OCI-LY7 (cell line): Measurements from ENCODE around the gene SLC22A6. TPM values are rescaled to one million over a fixed set of nuclear protein-coding genes. Genes with fewer than 3 reads are reported as not detected.

Experiments used
- BruUV-seq: library from RNA; stranded (reverse); fragments of 400-500 nt; replicated peaks from 2 replicates; lab custom pipeline; 2021; lab: Mats Ljungman, UMichigan
- CTCF ChIA-PET: fragments of 300-600 bp; sonication (Branson Sonifier 250); formaldehyde crosslinking; loops from one replicate; lab custom pipeline; 2022; ENCODE audit warnings: antibody characterized with exemption; ENCODE audit not compliant: unreplicated experiment; lab: Charles Lee
- POLR2A ChIA-PET: fragments of 300-600 bp; sonication (Branson Sonifier 250); formaldehyde crosslinking; loops from one replicate; lab custom pipeline; 2022; ENCODE audit warnings: antibody characterized with exemption; lab: Charles Lee
- DNase-seq: peaks from one replicate; pipeline ENCODE4 v3.0.0-alpha.2; 2015; ENCODE audit warnings: low spot score
- H2AFZ ChIP-seq: fragments of 200-600 bp; sonication (generic), shearing (Covaris generic); 2 replicates; pipeline ENCODE4 v1.6.1; 2014; ENCODE audit warnings: mild to moderate bottlenecking, antibody characterized with exemption, low read length, moderate library complexity
- H3K27ac ChIP-seq: fragments of 200-600 bp; sonication (generic); 2 replicates; pipeline ENCODE4 v1.5.1; 2014; ENCODE audit warnings: mixed run types, low read depth, mild to moderate bottlenecking, moderate library complexity, low read length, inconsistent platforms; ENCODE audit not compliant: poor library complexity, severe bottlenecking
- H3K36me3 ChIP-seq: fragments of 200-600 bp; sonication (generic); 2 replicates; pipeline ENCODE4 v1.6.1; 2014; ENCODE audit warnings: mild to moderate bottlenecking, antibody characterized with exemption, low read length, moderate library complexity, mixed read lengths; ENCODE audit not compliant: insufficient read depth
- H3K4me1 ChIP-seq: fragments of 200-600 bp; sonication (generic); 2 replicates; pipeline ENCODE4 v1.5.1; 2014; ENCODE audit warnings: mild to moderate bottlenecking, low read length; ENCODE audit not compliant: insufficient read depth, poor library complexity, severe bottlenecking
- H3K4me2 ChIP-seq: fragments of 200-600 bp; sonication (generic); 2 replicates; pipeline ENCODE4 v1.6.1; 2014; ENCODE audit warnings: mild to moderate bottlenecking, low read length
- H3K4me3 ChIP-seq: fragments of 200-600 bp; sonication (generic); 2 replicates; pipeline ENCODE4 v1.5.1; 2014; ENCODE audit warnings: mild to moderate bottlenecking, low read depth, low read length; ENCODE audit not compliant: poor library complexity, severe bottlenecking
- H3K79me2 ChIP-seq: fragments of 200-600 bp; sonication (generic); 2 replicates; pipeline ENCODE4 v1.6.1; 2016; ENCODE audit warnings: low read depth, mild to moderate bottlenecking, low read length, moderate library complexity, mixed read lengths; ENCODE audit not compliant: insufficient read depth
- H3K9me2 ChIP-seq: fragments of 200-600 bp; sonication (generic); 2 replicates; pipeline ENCODE4 v1.6.1; 2016; ENCODE audit warnings: mild to moderate bottlenecking, low read length, mixed read lengths; ENCODE audit not compliant: insufficient read depth
- H3K9me3 ChIP-seq: fragments of 200-600 bp; sonication (generic); 2 replicates; pipeline ENCODE4 v1.6.1; 2014; ENCODE audit warnings: mild to moderate bottlenecking, mixed run types, low read length, mixed read lengths
- H4K20me1 ChIP-seq: fragments of 200-600 bp; sonication (generic); 2 replicates; pipeline ENCODE4 v1.6.1; 2014; ENCODE audit warnings: mild to moderate bottlenecking, antibody characterized with exemption, low read length, moderate library complexity, mixed read lengths; ENCODE audit not compliant: insufficient read depth
- CTCF ChIP-seq: fragments of 200-600 bp; sonication (generic); conservative IDR thresholded peaks from 2 replicates; pipeline ENCODE4 v1.5.1; 2014; ENCODE audit warnings: mild to moderate bottlenecking, antibody characterized with exemption, low read length, moderate library complexity, mixed read lengths
- EZH2phosphoT487 ChIP-seq: fragments of 200-600 bp; sonication (generic); IDR thresholded peaks from 2 replicates; pipeline ENCODE4 v1.6.1; 2018; ENCODE audit warnings: low read depth, borderline replicate concordance, mild to moderate bottlenecking, mixed run types, antibody characterized with exemption, low read length, moderate library complexity, mixed read lengths
- intact Hi-C: fragments of 100-400 bp; cut with micrococcal nuclease; formaldehyde crosslinking; loops from one replicate; pipeline ENCODE4 v1.10.0; 2022; ENCODE audit not compliant: unreplicated experiment
- total RNA-seq, 2 experiments: library from RNA; depleted of rRNA in 1 of 2; stranded (reverse); fragments of >200 nt in 1 of 2; shearing (Covaris generic) in 1 of 2; gene quantifications; 2 replicates each; pipeline ENCODE4 v1.2.3, GENCODE V29; 2014 to 2022

Gene SLC22A6
- total RNA-seq, 2 experiments from 2014 or later, result not detected

- H3K9me3 ChIP-seq, result no peaks in the 10 kb centered on the region
- no peak for TF ChIP-seq CTCF
- no peak for TF ChIP-seq EZH2phosphoT487
- no TSS peak for BruUV-seq
- no peak within 1 kb of the TSS for H3K4me2 ChIP-seq
- H3K27ac ChIP-seq, result no peak within 1 kb of the TSS
- ChIA-PET CTCF (no interaction called here), POLR2A (no interaction called here)
- H3K4me1 ChIP-seq, result no peaks in the 10 kb centered on the region
- no peaks in the 10 kb centered on the region for H3K36me3 ChIP-seq
- no peak within 1 kb of the TSS for H2AFZ ChIP-seq
- DNase-seq, result no peak
- H3K79me2 ChIP-seq, result no peaks in the 10 kb centered on the region
- no peaks in the 10 kb centered on the region for H4K20me1 ChIP-seq
- no peak within 1 kb of the TSS for H3K4me3 ChIP-seq
- no peaks in the 10 kb centered on the region for H3K9me2 ChIP-seq
- intact Hi-C loops, result no loop called here
These were observed 30.9 kb upstream of the SLC22A6 start, which contains the start of gene SLC22A8 for GRCh38 chr11:63015521-63016215. Gene SLC22A8 (minus strand): TSS chr11:63015841. CDS start chr11:63014958, 883 bp downstream.

GRCh38 chr11:63014408-63015055 lies 29.8 kb upstream of the SLC22A6 start:
- no peaks in the 10 kb centered on the region for H3K9me2 ChIP-seq
- intact Hi-C loops, result no loop called here
- H3K4me2 ChIP-seq, result no peak overlapping the region
- DNase-seq, result no peak
- no peaks in the 10 kb centered on the region for H3K36me3 ChIP-seq
- no TSS peak for BruUV-seq
- CTCF ChIA-PET, result no interaction called here
- H3K9me3 ChIP-seq, result no peaks in the 10 kb centered on the region
- no peak overlapping the region for H3K4me3 ChIP-seq
- H3K27ac ChIP-seq, result no peak overlapping the region
- H2AFZ ChIP-seq, result no peak overlapping the region
- no peaks in the 10 kb centered on the region for H4K20me1 ChIP-seq
- H3K4me1 ChIP-seq, result no peaks in the 10 kb centered on the region
- TF ChIP-seq EZH2phosphoT487 (no peak), CTCF (no peak)
- H3K79me2 ChIP-seq, result no peaks in the 10 kb centered on the region
- POLR2A ChIA-PET, result no interaction called here

- no peaks in the 10 kb centered on the region for H3K9me2 ChIP-seq
- no TSS peak for BruUV-seq
- no peak overlapping the region for H3K27ac ChIP-seq
- no peak for TF ChIP-seq CTCF
- no peak overlapping the region for H2AFZ ChIP-seq
- H3K9me3 ChIP-seq, result no peaks in the 10 kb centered on the region
- no peak overlapping the region for H3K4me2 ChIP-seq
- H3K4me1 ChIP-seq, result no peaks in the 10 kb centered on the region
- intact Hi-C loops, result no loop called here
- H3K79me2 ChIP-seq, result no peaks in the 10 kb centered on the region
- ChIA-PET POLR2A (no interaction called here), CTCF (no interaction called here)
- no peaks in the 10 kb centered on the region for H4K20me1 ChIP-seq
- no peaks in the 10 kb centered on the region for H3K36me3 ChIP-seq
- no peak for DNase-seq
- H3K4me3 ChIP-seq, result no peak overlapping the region
These were observed 28.1 kb upstream of the SLC22A6 start for GRCh38 chr11:63012839-63013238.
